HEK293 (cell line): ENCODE data around the gene TOM1.

Experiments
- YY1 ChIP-seq: fragments of 450-650 bp; formaldehyde crosslinking; IDR thresholded peaks from 2 replicates; pipeline ENCODE4 v1.5.1; 2018; ENCODE audit warnings: missing biosample characterization, missing genetic modification characterization
- ZFP3 ChIP-seq: fragments of 450-650 bp; formaldehyde crosslinking; IDR thresholded peaks from 2 replicates; pipeline ENCODE4 v1.5.1; 2016; ENCODE audit warnings: low read depth, missing biosample characterization, missing genetic modification characterization
- ZNF146 ChIP-seq: fragments of 450-650 bp; formaldehyde crosslinking; IDR thresholded peaks from 2 replicates; pipeline ENCODE4 v1.5.1; 2016; ENCODE audit warnings: missing biosample characterization, missing genetic modification characterization
- ZNF184 ChIP-seq: fragments of 450-650 bp; IDR thresholded peaks from 2 replicates; pipeline ENCODE4 v1.5.1; 2018; ENCODE audit warnings: missing biosample characterization, mild to moderate bottlenecking, missing genetic modification characterization
- ZNF19 ChIP-seq: fragments of 450-650 bp; formaldehyde crosslinking; IDR thresholded peaks from 2 replicates; pipeline ENCODE4; 2016; ENCODE audit warnings: missing biosample characterization, missing genetic modification characterization, low read depth
- ZNF514 ChIP-seq: fragments of 450-650 bp; formaldehyde crosslinking; IDR thresholded peaks from 2 replicates; pipeline ENCODE4 v1.5.1; 2016; ENCODE audit warnings: missing biosample characterization, missing genetic modification characterization
- ZNF639 ChIP-seq: fragments of 450-650 bp; formaldehyde crosslinking; IDR thresholded peaks from 2 replicates; pipeline ENCODE4 v1.5.1; 2016; ENCODE audit warnings: missing biosample characterization, missing genetic modification characterization
- ZNF830 ChIP-seq: fragments of 450-650 bp; IDR thresholded peaks from 2 replicates; pipeline ENCODE4 v1.5.0; 2018; ENCODE audit warnings: missing biosample characterization, missing genetic modification characterization, low read depth, mild to moderate bottlenecking, moderate library complexity
- TF ChIP-seq, protein P1 (sequence below): fragments of 450-650 bp; formaldehyde crosslinking; IDR thresholded peaks from 2 replicates; pipeline ENCODE4 v1.5.1; 2016; ENCODE audit warnings: missing biosample characterization, missing genetic modification characterization

DNA sequence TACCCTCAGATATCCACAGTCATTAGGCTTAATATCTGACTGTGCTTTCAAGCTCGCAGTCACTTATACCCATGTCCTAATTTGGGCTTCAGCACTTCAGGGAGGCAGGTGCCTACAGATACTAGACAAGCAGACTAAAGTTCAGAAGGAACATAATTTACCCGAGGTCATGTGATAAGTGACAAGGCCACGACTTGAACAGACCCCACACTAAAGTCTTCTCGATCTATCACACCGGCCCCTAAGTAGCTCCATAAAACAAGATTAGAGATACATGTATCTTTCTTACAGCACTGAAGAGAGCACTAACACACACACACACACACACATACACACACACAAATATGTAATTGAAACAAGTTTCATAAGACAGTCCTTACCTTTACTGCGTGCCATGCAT lies 32.6 kb downstream of the TOM1 start:
- TF ChIP-seq, protein P1, sequence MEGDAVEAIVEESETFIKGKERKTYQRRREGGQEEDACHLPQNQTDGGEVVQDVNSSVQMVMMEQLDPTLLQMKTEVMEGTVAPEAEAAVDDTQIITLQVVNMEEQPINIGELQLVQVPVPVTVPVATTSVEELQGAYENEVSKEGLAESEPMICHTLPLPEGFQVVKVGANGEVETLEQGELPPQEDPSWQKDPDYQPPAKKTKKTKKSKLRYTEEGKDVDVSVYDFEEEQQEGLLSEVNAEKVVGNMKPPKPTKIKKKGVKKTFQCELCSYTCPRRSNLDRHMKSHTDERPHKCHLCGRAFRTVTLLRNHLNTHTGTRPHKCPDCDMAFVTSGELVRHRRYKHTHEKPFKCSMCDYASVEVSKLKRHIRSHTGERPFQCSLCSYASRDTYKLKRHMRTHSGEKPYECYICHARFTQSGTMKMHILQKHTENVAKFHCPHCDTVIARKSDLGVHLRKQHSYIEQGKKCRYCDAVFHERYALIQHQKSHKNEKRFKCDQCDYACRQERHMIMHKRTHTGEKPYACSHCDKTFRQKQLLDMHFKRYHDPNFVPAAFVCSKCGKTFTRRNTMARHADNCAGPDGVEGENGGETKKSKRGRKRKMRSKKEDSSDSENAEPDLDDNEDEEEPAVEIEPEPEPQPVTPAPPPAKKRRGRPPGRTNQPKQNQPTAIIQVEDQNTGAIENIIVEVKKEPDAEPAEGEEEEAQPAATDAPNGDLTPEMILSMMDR (tag by site-specific recombination) = no peak
- TF ChIP-seq ZNF19 (tag by site-specific recombination) = no peak
- no peak for TF ChIP-seq ZNF830 (tag by site-specific recombination)
- TF ChIP-seq ZNF514 (tag by site-specific recombination) = no peak
- no peak for TF ChIP-seq ZNF146
- TF ChIP-seq ZFP3 (tag by site-specific recombination) = no peak
- no peak for TF ChIP-seq ZNF639 (tag by site-specific recombination)
- TF ChIP-seq ZNF184 (tag by site-specific recombination) = no peak
- no peak for TF ChIP-seq YY1
